ENCODE results near the gene OGFOD1. TPM values are rescaled to one million over a fixed set of nuclear protein-coding genes. Genes with fewer than 3 reads are reported as not detected.

The OGFOD1 gene
- total RNA-seq (2022) (68.5 and 72.5 TPM in 2 replicates), Bru-seq, nascent RNA (percentile 89 among the genes with signal in this experiment), BruChase-seq, experiment 1, labeled RNA remaining after a 6-hour chase (percentile 90 among the genes with signal in this experiment), BruChase-seq, experiment 2, labeled RNA remaining after a 2-hour chase (percentile 91 among the genes with signal in this experiment)
- long read RNA-seq, full-length matches to known transcripts: 129 of 180 reads
- long read RNA-seq, partial matches to known transcripts: 36 of 180 reads
- long read RNA-seq, other reads (novel, unspliced or antisense): 15 of 180 reads

DNA sequence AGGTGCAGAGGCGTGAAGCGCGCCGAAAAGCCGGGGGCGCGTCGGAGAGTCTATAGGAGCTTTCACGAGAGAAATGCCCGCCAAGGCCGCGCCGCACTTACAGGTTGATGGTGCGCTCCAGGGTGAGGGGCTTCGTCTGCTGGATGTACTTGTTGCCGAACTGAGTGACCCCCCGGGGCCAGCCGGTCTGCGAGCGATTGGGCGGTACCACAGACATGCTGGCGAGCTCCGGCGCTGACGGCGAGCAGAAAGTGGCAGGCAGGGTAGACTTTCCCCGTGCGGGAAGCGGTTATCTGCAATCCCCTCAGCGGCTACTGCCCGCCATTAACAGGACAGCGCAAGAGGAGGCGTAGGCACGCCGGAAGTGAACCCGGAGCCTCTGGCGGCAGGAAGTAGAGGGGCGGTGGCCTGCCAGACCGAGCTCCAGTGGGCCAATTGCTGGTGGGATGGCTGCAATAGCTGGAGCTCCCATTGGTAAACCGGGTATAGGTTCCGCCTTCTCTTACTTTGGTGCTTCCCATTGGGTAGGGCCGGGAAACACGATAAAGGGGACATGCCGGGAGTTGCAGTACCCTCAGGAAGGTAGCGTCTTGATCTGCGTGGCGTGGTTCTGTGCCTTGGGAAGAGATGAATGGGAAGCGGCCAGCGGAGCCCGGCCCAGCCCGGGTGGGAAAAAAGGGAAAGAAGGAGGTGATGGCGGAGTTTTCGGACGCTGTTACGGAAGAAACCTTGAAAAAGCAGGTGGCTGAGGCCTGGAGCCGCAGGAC, at the start of gene OGFOD1, which contains the start of gene NUDT21:
OGFOD1 (plus strand) TSS at position 569 of the 767 bp plus-strand sequence; CDS start at position 628, 59 bp downstream.
NUDT21 (minus strand) TSS at position 347 of the 767 bp plus-strand sequence; CDS start at position 217, 130 bp downstream.
- BruUV-seq (replicated peaks): no TSS peak
- Mint-ChIP-seq H3K4me1 (ENCODE audit: insufficient read depth, unreplicated experiment) (peaks cover 24% of the 10 kb centered on the region), H3K4me3 (ENCODE audit: unreplicated experiment) (peak within 1 kb of the TSS; percentile 83), H3K27ac (ENCODE audit: low read depth, unreplicated experiment) (peak within 1 kb of the TSS; percentile 80), H3K9me3 (ENCODE audit: unreplicated experiment) (no peaks in the 10 kb centered on the region), H3K36me3 (ENCODE audit: insufficient read depth, unreplicated experiment) (peaks cover 46% of the 10 kb centered on the region), H3K27me3 (ENCODE audit: insufficient read depth, unreplicated experiment) (no peaks in the 10 kb centered on the region)
- TF ChIP-seq, protein P1, sequence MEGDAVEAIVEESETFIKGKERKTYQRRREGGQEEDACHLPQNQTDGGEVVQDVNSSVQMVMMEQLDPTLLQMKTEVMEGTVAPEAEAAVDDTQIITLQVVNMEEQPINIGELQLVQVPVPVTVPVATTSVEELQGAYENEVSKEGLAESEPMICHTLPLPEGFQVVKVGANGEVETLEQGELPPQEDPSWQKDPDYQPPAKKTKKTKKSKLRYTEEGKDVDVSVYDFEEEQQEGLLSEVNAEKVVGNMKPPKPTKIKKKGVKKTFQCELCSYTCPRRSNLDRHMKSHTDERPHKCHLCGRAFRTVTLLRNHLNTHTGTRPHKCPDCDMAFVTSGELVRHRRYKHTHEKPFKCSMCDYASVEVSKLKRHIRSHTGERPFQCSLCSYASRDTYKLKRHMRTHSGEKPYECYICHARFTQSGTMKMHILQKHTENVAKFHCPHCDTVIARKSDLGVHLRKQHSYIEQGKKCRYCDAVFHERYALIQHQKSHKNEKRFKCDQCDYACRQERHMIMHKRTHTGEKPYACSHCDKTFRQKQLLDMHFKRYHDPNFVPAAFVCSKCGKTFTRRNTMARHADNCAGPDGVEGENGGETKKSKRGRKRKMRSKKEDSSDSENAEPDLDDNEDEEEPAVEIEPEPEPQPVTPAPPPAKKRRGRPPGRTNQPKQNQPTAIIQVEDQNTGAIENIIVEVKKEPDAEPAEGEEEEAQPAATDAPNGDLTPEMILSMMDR (IDR thresholded peaks at IDR 0.05; ENCODE audit: unreplicated experiment): no peak
- POLR2A ChIA-PET: interaction anchor here (0.5 to 3.5 kb wide), 39 partner anchors 8 to 1526 kb away, joined by 3 to 35 read pairs (median 4); partner anchors contain the start of genes AMFR, MT1X and MT2A
- CTCF ChIA-PET: interaction anchor here (0.7 to 1.4 kb wide), 4 partner anchors 15 to 1012 kb away, joined by 3 to 5 read pairs (median 3); no protein-coding TSS in a partner anchor
- DNase-seq (ENCODE audit: unreplicated experiment): peak; percentile 98
- intact Hi-C loops (cut with micrococcal nuclease): loop anchor here (2.0 kb wide), 1 partner anchor 24 kb away; no protein-coding TSS in a partner anchor

GRCh38 chr16:56405977-56406672, 45.2 kb upstream of the OGFOD1 start:
- no peaks in the 10 kb centered on the region for H3K27me3 Mint-ChIP-seq (ENCODE audit: insufficient read depth, unreplicated experiment)
- no peak overlapping the region for H3K4me3 Mint-ChIP-seq (ENCODE audit: unreplicated experiment)
- TF ChIP-seq, protein P1 (IDR thresholded peaks at IDR 0.05; ENCODE audit: unreplicated experiment): no peak
- H3K9me3 Mint-ChIP-seq (ENCODE audit: unreplicated experiment): no peaks in the 10 kb centered on the region
- H3K27ac Mint-ChIP-seq (ENCODE audit: low read depth, unreplicated experiment): no peak overlapping the region
- peaks cover 66% of the 10 kb centered on the region for H3K36me3 Mint-ChIP-seq (ENCODE audit: insufficient read depth, unreplicated experiment)
- peaks cover 13% of the 10 kb centered on the region for H3K4me1 Mint-ChIP-seq (ENCODE audit: insufficient read depth, unreplicated experiment)
- ChIA-PET CTCF (interaction anchor here (0.6 to 0.7 kb wide), 2 partner anchors 43 to 49 kb away, joined by 3 read pairs; no protein-coding TSS in a partner anchor), POLR2A (interaction anchor here (1.0 kb wide), 1 partner anchor 10 kb away, joined by 3 read pairs; no protein-coding TSS in a partner anchor)
- no TSS peak for BruUV-seq (replicated peaks)
- intact Hi-C loops (cut with micrococcal nuclease): no loop called here
- no peak for DNase-seq (ENCODE audit: unreplicated experiment)

DNA sequence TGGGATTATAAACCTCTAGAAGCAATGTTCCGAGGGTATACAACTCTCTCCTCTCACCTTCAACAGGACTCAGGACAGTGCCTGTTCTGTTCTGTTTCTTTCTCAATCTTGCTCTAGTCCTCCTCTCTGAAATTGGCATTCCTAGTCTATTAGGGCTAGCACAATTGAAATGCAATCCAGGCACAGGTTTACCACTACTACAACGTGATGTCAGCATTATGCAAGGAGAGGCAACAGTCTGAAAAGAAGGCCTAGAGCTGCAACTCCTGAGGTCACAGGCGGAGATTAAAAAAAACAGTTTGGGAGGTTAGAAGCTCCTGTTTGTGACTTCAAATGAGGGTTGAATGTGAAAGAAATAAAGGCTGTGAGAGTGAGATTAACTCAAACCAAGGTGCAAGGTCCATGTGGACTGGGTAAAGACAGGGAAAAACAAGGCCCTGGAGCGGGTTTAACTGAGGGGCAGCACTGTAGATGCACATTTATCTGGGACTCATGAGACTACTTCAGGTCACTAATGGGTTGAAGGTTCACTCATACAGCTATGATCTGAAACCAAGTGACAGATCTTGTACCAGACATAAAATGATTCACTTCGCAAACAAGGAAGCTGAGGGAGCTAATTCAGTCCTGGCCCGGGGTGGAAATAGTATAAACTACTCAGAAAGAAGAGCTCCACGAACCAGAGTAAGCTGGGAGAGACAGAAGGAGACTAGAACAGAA, 42.8 kb upstream of the OGFOD1 start:
- no TSS peak for BruUV-seq (replicated peaks)
- H3K4me1 Mint-ChIP-seq (ENCODE audit: insufficient read depth, unreplicated experiment): peaks cover 17% of the 10 kb centered on the region
- ChIA-PET POLR2A (interaction anchor here (0.6 to 2.1 kb wide), 8 partner anchors 12 to 46 kb away, joined by 3 to 13 read pairs (median 5); partner anchors contain the start of genes NUDT21 and OGFOD1), CTCF (interaction anchor here (0.7 to 1.0 kb wide), 3 partner anchors 52 to 294 kb away, joined by 3 to 4 read pairs (median 4); partner anchors contain the start of gene MT1B)
- H3K36me3 Mint-ChIP-seq (ENCODE audit: insufficient read depth, unreplicated experiment): peaks cover 63% of the 10 kb centered on the region
- no peaks in the 10 kb centered on the region for H3K27me3 Mint-ChIP-seq (ENCODE audit: insufficient read depth, unreplicated experiment)
- H3K4me3 Mint-ChIP-seq (ENCODE audit: unreplicated experiment): no peak overlapping the region
- H3K27ac Mint-ChIP-seq (ENCODE audit: low read depth, unreplicated experiment): no peak overlapping the region
- no peak for DNase-seq (ENCODE audit: unreplicated experiment)
- TF ChIP-seq, protein P1 (IDR thresholded peaks at IDR 0.05; ENCODE audit: unreplicated experiment): no peak
- H3K9me3 Mint-ChIP-seq (ENCODE audit: unreplicated experiment): no peaks in the 10 kb centered on the region
- intact Hi-C loops (cut with micrococcal nuclease): no loop called here
